HCT116 (cell line): ENCODE measurements around the gene TSSK6. TPM values are rescaled to one million over a fixed set of nuclear protein-coding genes. Genes with fewer than 3 reads are reported as not detected.

Experiments used
- ATAC-seq: fragments of 200-7000 bp; cut with Tn5 transposase; 2 replicates; pipeline ENCODE4 v1.9.1; 2020; ENCODE audit warnings: mild to moderate bottlenecking, moderate library complexity
- BruUV-seq: library from RNA; stranded (reverse); fragments of 400-500 nt; replicated peaks from 2 replicates; lab custom pipeline; 2021; lab: Mats Ljungman, UMichigan
- CTCF ChIA-PET: fragments of 300-600 bp; sonication (Branson Sonifier 250); formaldehyde crosslinking; loops from one replicate; lab custom pipeline; 2021; ENCODE audit warnings: antibody characterized with exemption; lab: Charles Lee
- POLR2A ChIA-PET: fragments of 300-600, 350-600 bp; sonication (Branson Sonifier 250); formaldehyde crosslinking; loops from one replicate; lab custom pipeline; 2021; ENCODE audit warnings: antibody characterized with exemption; lab: Charles Lee
- RAD21 ChIA-PET, 2 experiments: fragments of 300-600 bp; sonication (Branson Sonifier 250); formaldehyde crosslinking; loops; one replicate each; lab custom pipeline; 2023; ENCODE audit warnings: low total read pairs in 2 of 2; ENCODE audit not compliant: uncharacterized antibody in 2 of 2, unreplicated experiment in 2 of 2, low non-redundant PET in 1 of 2; lab: Charles Lee
- DNase-seq: peaks from one replicate; pipeline ENCODE4 v3.0.0-alpha.2; 2010; ENCODE audit warnings: low read depth, low spot score
- H2AFZ ChIP-seq: fragments of 200-600 bp; shearing (Covaris generic), sonication (generic); 2 replicates; pipeline ENCODE4 v1.6.1; 2017; ENCODE audit warnings: low read depth, mixed run types, mixed read lengths, antibody characterized with exemption, low read length; ENCODE audit not compliant: poor library complexity, severe bottlenecking
- H3K27ac ChIP-seq: 2 replicates; pipeline ENCODE4 v1.5.1; 2012; ENCODE audit warnings: low read depth, low read length
- H3K27me3 ChIP-seq: fragments of 200-600 bp; sonication (generic); 2 replicates; pipeline ENCODE4 v1.6.1; 2016; ENCODE audit warnings: mixed run types, low read length, mixed read lengths; ENCODE audit not compliant: insufficient read depth
- H3K36me3 ChIP-seq, 2 experiments: fragments of 200-500 bp in 1 of 2; fragments of 200-600 bp in 1 of 2; sonication (Bioruptor generic) in 1 of 2; sonication (generic) in 1 of 2; 2 replicates each; pipeline versions ENCODE4 v1.5.1 to v1.6.1; 2014 to 2016; ENCODE audit warnings: low read length in 2 of 2, inconsistent platforms in 1 of 2, mixed read lengths in 1 of 2, mixed run types in 1 of 2; ENCODE audit not compliant: insufficient read depth in 2 of 2, control insufficient read depth in 1 of 2
- H3K4me1 ChIP-seq, 2 experiments: fragments of 200-600 bp in 1 of 2; sonication (generic) in 1 of 2; 2 replicates each; pipeline versions ENCODE4 v1.5.1 to v1.6.1; 2012 to 2017; ENCODE audit warnings: low read length in 2 of 2, inconsistent platforms in 1 of 2, mild to moderate bottlenecking in 1 of 2, mixed read lengths in 1 of 2, mixed run types in 1 of 2, moderate library complexity in 1 of 2; ENCODE audit not compliant: insufficient read depth in 2 of 2, control insufficient read depth in 1 of 2
- H3K4me2 ChIP-seq: fragments of 200-600 bp; sonication (generic); 2 replicates; pipeline ENCODE4 v1.6.1; 2017; ENCODE audit warnings: mixed run types, low read length, mixed read lengths
- H3K4me3 ChIP-seq, 2 experiments: fragments of 200-600 bp in 1 of 2; sonication (generic) in 1 of 2; replicated peaks in 1 of 2; 2 replicates each; pipeline ENCODE4 v1.5.1; 2011 to 2016; ENCODE audit warnings: low read length in 2 of 2, control low read depth in 1 of 2, low read depth in 1 of 2, mild to moderate bottlenecking in 1 of 2, mixed read lengths in 1 of 2, mixed run types in 1 of 2
- H3K79me2 ChIP-seq: fragments of 200-600 bp; sonication (generic); 2 replicates; pipeline ENCODE4 v1.6.1; 2017; ENCODE audit warnings: mild to moderate bottlenecking, mixed run types, low read length, moderate library complexity, mixed read lengths; ENCODE audit not compliant: insufficient read depth
- H3K9ac ChIP-seq: fragments of 200-600 bp; sonication (generic); 2 replicates; pipeline ENCODE4 v1.6.1; 2016; ENCODE audit warnings: low read length, mixed read lengths
- H3K9me2 ChIP-seq: fragments of 200-600 bp; sonication (generic), shearing (Covaris generic); 2 replicates; pipeline ENCODE4 v1.6.1; 2017; ENCODE audit warnings: mixed run types, mild to moderate bottlenecking, moderate library complexity; ENCODE audit not compliant: insufficient read depth
- H3K9me3 ChIP-seq, 2 experiments: fragments of 200-500 bp in 1 of 2; fragments of 200-600 bp in 1 of 2; sonication (Bioruptor generic) in 1 of 2; sonication (generic) in 1 of 2; 2 replicates each; pipeline ENCODE4 v1.6.1; 2014 to 2017; ENCODE audit warnings: low read length in 2 of 2, mixed read lengths in 2 of 2, inconsistent platforms in 1 of 2, low read depth in 1 of 2, mild to moderate bottlenecking in 1 of 2, mixed run types in 1 of 2, moderate library complexity in 1 of 2; ENCODE audit not compliant: control insufficient read depth in 1 of 2, insufficient read depth in 1 of 2
- H4K20me1 ChIP-seq: fragments of 200-600 bp; sonication (generic), shearing (Covaris generic); 2 replicates; pipeline ENCODE4 v1.6.1; 2017; ENCODE audit warnings: mixed run types, mild to moderate bottlenecking, moderate library complexity; ENCODE audit not compliant: insufficient read depth
- CBX3 ChIP-seq: IDR thresholded peaks from 2 replicates; pipeline ENCODE4 v1.6.1; 2012; ENCODE audit warnings: low read depth
- EGR1 ChIP-seq: IDR thresholded peaks from 2 replicates; pipeline ENCODE4 v1.6.1; 2012; ENCODE audit warnings: low read depth
- FOSL1 ChIP-seq: IDR thresholded peaks from 2 replicates; pipeline ENCODE4 v1.6.1; 2012; ENCODE audit warnings: low read depth
- MAX ChIP-seq: IDR thresholded peaks from 2 replicates; pipeline ENCODE4 v1.6.1; 2012
- RAD21 ChIP-seq: IDR thresholded peaks from 2 replicates; pipeline ENCODE4 v1.6.1; 2012; ENCODE audit warnings: low read depth, mild to moderate bottlenecking
- SRF ChIP-seq: IDR thresholded peaks from 2 replicates; pipeline ENCODE4 v1.6.1; 2012; ENCODE audit warnings: low read depth
- YY1 ChIP-seq: IDR thresholded peaks from 2 replicates; pipeline ENCODE4 v1.6.1; 2011; ENCODE audit warnings: low read length, low read depth, moderate library complexity, mild to moderate bottlenecking; ENCODE audit not compliant: insufficient replicate concordance; ENCODE audit errors: extremely low read depth
- ZFX ChIP-seq: fragments of 450-650 bp; IDR thresholded peaks from 2 replicates; pipeline ENCODE4 v1.6.1; 2017
- intact Hi-C: fragments of 100-400 bp; cut with micrococcal nuclease; formaldehyde crosslinking; loops from 2 replicates; pipeline ENCODE4 v1.10.0; 2022
- total RNA-seq: library from RNA; stranded (reverse); gene quantifications from one replicate; pipeline ENCODE4 v1.2.1, GENCODE V29; 2021; ENCODE audit not compliant: unreplicated experiment
- TF ChIP-seq, protein P1 (sequence below): IDR thresholded peaks from 2 replicates; pipeline ENCODE4 v1.6.1; 2011; ENCODE audit warnings: mild to moderate bottlenecking, low read length, moderate library complexity; ENCODE audit not compliant: insufficient replicate concordance; ENCODE audit errors: extremely low read depth

The TSSK6 gene
- total RNA-seq, 1 experiment from 2014 or later: 4.1 TPM

DNA sequence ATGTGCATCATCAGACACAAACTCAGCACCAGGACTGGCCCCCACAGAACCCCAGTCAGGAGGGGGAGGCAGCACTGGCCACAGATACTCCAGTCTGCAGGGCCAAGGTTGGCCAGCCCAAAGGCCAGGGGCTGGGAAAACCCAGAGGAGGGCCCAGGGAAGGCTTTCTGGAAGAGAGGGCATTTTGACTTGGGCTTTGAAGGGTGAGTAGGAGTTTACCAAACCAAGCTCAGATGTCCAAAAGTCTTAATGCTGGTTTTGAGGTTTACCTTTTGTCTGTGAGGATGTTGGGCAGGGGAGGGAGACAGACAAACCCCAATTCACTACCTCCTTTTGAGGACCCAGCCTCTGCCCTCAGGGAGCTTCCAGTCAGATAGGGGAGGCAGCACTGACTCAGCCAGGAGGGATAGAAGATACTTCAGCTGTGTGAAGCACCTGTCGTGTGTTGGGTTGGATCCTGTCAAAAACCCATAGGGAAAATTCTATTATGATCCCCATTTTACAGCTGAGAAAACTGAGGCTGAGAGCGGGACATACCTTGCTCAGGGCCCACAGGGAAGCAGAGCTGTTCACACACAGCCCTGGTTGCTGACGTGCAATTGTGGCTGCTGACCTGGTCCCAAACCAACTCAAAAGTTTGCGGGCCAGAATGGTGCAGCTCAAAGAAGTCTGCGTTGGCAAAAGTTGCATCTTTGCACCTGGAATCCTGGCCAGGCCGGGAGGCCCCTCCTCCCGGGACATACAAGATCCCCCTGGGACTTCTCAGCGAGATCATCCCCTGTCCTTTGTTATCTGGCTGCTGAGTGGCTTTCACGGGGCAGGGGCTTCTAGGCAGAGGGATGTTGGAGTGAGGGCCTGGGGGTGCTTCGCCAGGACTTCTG, 35.9 kb upstream of the TSSK6 start:
- H3K27ac ChIP-seq: no peak overlapping the region; the same call in 1 of the 2 replicates
- H3K79me2 ChIP-seq: no peaks in the 10 kb centered on the region
- no peaks in the 10 kb centered on the region for H3K27me3 ChIP-seq
- TF ChIP-seq SRF (no peak), CBX3 (no peak), EGR1 (no peak), FOSL1 (no peak), ZFX (no peak), MAX (no peak), YY1 (no peak), RAD21 (no peak)
- TF ChIP-seq, protein P1, sequence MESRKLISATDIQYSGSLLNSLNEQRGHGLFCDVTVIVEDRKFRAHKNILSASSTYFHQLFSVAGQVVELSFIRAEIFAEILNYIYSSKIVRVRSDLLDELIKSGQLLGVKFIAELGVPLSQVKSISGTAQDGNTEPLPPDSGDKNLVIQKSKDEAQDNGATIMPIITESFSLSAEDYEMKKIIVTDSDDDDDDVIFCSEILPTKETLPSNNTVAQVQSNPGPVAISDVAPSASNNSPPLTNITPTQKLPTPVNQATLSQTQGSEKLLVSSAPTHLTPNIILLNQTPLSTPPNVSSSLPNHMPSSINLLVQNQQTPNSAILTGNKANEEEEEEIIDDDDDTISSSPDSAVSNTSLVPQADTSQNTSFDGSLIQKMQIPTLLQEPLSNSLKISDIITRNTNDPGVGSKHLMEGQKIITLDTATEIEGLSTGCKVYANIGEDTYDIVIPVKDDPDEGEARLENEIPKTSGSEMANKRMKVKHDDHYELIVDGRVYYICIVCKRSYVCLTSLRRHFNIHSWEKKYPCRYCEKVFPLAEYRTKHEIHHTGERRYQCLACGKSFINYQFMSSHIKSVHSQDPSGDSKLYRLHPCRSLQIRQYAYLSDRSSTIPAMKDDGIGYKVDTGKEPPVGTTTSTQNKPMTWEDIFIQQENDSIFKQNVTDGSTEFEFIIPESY: no peak
- no peaks in the 10 kb centered on the region for H3K4me1 ChIP-seq
- H4K20me1 ChIP-seq: no peaks in the 10 kb centered on the region
- CTCF ChIA-PET: interaction anchor here (2.3 to 4.9 kb wide), 2 partner anchors 11 to 19 kb away, joined by 14 to 52 read pairs; no protein-coding TSS in a partner anchor
- no peaks in the 10 kb centered on the region for H3K9me2 ChIP-seq
- no peak overlapping the region for H3K4me2 ChIP-seq
- no peaks in the 10 kb centered on the region for H3K9me3 ChIP-seq
- no peak overlapping the region for H3K4me3 ChIP-seq
- H2AFZ ChIP-seq: no peak overlapping the region
- no peaks in the 10 kb centered on the region for H3K36me3 ChIP-seq
- no peak overlapping the region for H3K9ac ChIP-seq
- no peak for ATAC-seq
- no TSS peak for BruUV-seq
- POLR2A ChIA-PET: no interaction called here
- RAD21 ChIA-PET: interaction anchor here in 1 of 2 experiments (0.6 kb wide), 1 partner anchor 78 kb away, joined by 3 read pairs; no protein-coding TSS in a partner anchor
- intact Hi-C loops: no loop called here
- no peak for DNase-seq
